HG03571 (cell line): Measurements from ENCODE around the gene GPX4.

ENCODE experiments used
- ATAC-seq: cut with Tn5 transposase; IDR thresholded peaks from one replicate; pipeline ENCODE4 v1.9.1; 2021; ENCODE audit not compliant: unreplicated experiment

GPX4 gene

DNA sequence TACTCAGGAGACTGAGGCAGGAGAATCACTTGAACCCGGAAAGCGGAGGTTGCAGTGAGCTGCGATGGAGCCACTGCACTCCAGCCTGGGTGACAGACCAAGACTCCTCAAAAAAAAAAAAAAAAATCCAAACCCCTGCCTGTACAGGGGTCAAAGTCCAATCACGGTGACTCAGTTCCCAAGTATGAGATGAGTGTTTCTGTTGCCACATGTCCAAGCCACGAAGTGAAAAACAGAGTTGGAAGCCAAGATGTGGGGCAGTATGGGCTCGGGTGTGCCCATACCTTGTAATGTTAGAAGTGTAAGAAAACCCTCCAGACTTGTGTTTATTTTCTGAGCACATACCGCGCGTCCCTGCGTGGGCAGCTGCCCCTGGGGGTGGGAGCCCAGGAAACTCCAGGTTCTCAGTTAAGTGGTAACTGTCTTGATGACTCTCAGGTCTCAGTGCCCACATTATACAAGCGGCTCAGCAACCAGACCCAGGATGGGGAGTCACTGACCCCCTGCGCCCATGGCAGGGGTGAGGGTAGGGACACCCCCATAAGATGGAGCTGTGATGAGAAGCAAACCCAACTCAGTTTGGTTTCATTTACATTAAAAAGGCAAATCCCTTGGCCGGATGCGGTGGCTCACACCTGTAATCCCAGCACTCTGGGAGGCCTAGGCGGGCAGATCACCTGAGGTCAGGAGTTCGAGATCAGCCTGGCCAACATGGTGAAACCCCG lies 1.2 kb upstream of the GPX4 start:
- ATAC-seq, result no peak

GRCh38 chr19:1103132-1103707 lies 574 bp upstream of the GPX4 start:
- ATAC-seq, result no peak

- peak; percentile 31 for ATAC-seq
Measured at GRCh38 chr19:1104311-1105007, 665 bp downstream of the GPX4 start.

DNA sequence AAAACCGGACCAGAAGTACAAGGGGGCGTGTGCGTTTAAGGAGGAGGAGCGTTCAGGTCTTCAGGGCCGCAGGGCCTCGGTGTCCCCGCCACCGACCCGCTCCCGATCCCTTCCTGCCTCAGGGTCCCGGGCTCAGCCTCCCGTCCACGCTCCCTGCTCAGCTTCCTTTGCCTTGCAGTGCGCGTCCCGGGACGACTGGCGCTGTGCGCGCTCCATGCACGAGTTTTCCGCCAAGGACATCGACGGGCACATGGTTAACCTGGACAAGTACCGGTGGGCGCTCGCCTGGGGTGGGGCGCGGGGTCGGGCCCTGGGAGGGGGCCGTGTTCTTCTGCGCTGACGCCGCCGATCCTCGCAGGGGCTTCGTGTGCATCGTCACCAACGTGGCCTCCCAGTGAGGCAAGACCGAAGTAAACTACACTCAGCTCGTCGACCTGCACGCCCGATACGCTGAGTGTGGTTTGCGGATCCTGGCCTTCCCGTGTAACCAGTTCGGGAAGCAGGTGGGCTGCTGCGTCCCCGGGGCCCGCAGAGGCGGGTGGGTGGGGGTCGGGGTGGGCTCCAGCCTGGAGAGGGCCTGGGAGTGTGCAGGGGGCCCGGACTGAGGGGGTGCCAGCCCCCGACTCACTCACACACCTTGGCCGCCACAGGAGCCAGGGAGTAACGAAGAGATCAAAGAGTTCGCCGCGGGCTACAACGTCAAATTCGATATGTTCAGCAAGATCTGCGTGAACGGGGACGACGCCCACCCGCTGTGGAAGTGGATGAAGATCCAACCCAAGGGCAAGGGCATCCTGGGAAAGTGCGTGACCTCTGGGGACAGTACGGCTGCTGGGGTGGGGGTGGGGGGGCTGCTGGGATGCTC lies 1.4 kb downstream of the GPX4 start:
- ATAC-seq, result no peak

DNA sequence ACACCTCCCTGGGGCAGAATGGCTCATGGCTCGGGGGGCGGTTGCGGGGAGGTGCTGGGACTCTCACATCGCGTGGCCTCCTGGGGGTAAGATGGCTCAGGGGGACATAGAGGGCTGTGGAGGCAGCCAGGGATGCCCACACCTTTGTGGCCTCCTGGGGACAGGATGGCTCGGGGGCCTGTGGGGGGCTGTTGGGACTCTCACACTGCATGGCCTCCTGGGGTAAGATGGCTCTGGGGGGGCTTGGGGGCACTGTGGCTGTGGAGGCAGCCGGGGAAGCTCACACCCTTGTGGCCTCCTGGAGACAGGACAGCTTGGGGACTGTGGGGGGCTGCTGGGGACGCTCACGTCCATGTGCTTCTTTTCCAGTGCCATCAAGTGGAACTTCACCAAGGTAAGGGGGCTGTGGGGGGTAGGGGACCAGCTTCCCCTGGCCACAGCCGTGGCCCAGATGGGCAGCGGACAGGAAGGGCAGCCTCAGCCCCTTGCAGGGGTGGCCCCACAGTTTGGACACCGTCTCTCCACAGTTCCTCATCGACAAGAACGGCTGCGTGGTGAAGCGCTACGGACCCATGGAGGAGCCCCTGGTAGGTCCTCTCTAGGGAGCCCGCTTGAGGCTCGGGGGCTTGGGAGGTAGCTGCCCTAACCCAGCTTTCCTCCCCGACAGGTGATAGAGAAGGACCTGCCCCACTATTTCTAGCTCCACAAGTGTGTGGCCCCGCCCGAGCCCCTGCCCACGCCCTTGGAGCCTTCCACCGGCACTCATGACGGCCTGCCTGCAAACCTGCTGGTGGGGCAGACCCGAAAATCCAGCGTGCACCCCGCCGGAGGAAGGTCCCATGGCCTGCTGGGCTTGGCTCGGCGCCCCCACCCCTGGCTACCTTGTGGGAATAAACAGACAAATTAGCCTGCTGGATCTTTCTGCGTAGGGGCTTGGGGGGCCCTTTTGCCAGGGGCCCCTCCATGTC lies 2.4 kb downstream of the GPX4 start:
- ATAC-seq, result no peak

DNA sequence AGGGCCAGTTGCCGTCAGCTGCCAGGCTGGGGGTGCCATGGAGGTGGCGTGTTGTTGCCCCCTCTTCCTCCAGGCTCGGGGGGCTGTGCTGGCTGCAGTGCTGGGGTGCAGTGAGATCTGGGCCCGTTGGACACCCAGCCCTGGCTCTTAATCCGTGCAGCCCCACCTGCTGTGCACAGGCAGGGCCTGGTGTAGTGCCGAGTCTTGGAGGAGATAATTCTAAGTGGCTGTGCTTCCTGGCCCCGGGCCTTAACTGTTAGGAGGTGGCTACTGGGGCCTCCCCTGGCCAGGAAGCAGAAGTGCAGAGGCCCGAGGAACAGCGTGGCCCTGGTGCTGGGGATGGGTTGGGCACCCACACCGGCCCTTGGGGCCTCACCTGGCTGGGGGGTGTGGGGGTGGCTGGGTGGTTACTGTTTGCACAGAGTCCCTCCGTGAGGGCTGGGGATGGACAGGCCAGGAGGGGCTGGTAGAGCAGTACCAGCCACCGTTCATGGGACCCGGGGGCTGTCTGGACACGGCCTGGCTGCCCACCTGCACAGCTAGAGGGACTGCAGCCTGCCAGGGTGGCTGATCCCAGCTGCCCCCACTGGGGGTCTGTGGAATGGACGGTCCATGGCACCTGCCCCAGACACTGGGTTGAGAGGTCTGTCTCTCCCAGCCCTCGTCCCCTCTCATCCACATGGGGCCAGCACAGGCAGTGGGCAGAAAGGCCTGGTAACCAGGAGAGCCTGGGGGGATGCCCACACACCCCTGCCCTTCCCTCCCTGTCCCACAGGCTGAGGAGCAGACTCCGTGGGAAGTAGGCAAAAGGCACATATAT lies 3.3 kb downstream of the GPX4 start:
- no peak for ATAC-seq

DNA sequence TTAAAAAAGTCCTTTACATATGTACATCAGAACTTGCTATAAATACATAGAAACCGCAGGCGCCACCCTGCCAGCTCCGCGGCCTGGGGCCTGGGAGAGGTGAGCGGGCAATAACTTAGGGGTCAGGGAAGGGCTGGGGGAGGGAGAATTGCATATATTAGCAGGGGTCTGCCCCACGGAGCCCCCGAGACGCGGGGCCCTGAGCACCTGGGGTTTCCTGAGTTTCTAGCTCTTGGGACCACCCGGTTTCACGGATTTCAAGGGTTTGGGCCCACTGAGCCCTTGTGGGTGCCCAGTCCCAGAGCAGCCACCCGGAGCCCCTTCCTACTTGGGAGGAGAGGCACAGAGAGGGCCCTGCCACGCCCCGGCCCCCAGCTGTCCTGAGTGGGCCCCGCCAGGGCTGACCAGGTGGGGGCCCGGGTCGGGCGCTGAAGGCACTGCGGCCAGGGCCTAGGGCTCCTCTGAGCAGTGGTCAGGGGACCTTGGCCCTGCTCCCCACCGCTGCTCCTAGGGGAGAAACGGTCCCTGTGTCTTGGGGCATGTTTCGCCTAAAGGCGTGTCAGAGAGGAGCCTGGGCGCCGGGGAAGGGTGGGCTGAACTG lies 4.0 kb downstream of the GPX4 start:
- no peak for ATAC-seq

DNA sequence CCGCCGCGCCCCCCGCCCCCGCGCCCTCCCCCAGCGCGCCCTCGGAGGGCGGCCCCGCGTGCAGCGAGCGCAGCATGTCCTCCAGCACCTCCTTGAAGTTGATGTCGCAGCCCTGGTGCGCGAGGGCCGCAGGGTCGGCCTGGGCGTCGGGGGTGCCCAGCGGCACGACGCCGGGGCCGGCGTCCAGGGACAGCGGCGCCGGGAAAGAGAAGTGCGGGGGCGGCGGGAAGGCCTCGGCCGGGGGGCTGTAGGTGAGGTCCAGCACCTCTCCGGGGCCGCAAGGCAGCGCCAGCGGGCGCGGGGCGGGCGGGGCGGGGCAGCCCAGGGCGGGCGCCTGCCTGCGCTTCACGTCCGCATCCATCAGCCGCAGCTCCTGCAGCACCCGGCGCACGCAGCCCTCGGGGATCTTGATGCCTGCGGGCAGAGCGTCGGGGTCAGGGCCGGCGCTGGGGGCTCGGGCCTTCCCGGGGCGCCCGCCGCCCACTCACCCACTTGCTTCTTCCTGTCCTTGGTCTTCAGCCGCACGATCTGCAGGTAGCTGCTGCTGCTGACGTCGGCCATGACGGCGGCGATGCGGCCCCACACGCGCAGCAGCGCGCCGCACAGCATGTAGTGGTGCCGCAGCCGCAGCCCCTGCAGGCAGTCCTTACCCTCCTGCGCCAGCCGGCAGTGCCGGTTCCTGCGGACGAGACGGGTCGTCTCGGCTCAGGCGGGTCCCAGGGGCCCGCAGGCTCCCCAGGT lies 4.7 kb downstream of the GPX4 start:
- ATAC-seq, result no peak

- ATAC-seq, result no peak
Measured at GRCh38 chr19:1109032-1109551, 5.3 kb downstream of the GPX4 start.

DNA sequence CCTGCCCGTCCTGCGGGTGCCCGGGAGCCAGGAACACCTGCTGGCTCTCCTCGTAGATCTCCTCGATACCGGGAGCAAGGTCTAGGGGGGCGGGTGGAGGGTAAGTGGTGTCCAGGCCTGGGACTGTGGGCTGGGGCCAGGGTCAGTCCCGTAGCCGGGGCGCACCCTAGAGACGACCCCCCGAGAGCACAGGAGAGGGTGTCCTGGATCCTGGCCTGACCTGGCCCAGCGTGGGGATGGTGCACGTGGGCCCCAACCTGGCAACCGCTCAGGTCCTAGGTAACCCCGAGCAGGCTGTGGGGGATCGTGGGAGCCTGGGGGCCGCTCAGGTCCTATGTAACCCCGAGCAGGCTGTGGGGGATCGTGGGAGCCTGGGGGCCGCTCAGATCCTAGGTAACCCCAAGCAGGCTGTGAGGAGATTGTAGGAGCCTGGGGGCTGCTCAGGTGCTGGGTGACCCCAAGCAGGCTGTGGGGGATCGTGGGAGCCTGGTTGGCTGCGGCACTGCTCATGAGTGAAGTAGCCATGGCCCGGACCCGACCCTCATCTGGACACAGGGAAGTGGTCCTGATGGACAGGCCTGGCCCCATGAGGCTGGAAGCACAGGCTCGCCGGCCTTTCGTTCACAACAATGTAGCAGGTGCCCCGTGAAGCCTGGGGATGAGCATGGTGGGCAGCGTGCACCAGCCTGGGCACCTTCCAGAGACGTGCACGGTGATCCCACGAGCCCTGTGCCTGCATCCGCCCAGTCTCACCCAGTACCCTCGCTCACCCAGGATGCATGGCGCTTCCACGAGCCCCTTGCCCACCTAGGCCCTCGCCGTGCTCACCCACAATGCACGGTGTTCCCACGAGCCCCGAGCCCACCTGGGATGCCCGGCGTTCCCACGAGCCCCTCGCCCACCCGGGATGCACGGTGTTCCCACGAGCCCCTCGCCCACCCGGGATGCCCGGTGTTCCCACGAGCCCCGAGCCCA lies 6.2 kb downstream of the GPX4 start:
- ATAC-seq, result no peak

- no peak for ATAC-seq
Measured at GRCh38 chr19:1110809-1111640, 7.2 kb downstream of the GPX4 start.

DNA sequence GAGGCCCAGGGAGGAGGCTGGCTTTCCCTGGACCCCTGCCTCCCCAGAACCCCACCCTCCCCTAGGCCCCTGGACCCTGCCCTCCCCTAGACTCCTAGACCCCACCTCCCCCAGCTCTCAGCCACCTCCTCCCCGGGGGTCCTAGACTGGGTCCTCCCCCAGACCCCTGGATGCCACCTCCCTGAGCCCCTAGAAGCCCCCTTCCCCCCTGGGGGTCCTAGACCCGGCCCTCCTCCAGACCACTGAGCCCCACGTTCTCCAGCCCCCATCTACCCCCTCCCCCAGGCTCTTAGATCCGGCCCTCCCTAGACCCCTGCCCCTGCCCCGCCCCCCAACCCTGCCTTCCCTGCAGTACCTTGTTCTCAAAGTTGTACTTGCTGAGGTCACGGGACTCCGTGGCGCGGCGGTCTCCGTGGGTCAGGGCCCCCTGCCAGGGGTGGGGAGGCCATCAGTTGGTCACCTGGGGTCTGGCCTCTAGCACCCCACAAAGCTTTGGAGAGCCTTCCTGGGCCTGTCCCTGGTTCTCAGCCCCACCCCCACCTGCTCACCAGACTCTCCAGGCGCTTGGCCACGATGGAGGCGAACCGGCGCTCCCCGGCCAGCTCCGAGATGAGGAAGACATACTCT lies 8.0 kb downstream of the GPX4 start:
- ATAC-seq, result no peak

DNA sequence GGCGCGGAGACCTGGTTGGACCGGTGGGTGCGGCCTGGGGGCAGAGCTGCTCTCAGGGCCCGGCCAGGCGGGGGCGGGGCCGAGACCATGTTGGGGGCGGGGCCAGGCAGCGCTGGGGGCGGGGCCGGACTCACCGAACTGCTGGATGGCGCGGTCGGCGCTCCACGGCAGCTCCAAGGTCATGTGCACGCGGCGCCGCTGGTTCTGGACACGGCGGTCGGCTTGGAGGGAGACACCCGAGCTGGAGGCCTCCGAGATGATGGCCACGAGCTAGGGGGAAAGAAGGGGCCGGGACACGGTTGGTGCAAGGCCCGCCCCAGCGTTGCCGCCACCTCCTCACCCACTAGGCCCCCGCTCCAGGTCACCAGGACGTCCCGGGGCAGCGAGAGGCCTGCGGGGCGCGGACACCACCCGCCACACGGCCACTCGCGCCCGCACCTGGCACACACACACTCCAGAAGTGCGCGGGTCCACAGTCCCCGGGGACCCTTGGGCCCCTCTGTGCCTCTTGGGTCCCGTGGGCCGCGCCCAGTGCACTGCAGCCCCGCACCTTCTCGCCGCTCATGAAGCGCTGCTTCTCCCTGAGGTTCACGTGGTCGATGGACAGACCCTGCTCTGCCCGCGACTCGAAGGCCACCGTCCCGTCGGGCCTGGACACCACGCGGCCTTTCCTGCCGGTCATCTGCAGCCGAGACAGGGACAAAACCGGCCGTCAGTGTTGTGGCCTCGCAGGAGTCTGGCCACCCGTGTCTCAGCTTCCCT lies 8.7 kb downstream of the GPX4 start:
- no peak for ATAC-seq

DNA sequence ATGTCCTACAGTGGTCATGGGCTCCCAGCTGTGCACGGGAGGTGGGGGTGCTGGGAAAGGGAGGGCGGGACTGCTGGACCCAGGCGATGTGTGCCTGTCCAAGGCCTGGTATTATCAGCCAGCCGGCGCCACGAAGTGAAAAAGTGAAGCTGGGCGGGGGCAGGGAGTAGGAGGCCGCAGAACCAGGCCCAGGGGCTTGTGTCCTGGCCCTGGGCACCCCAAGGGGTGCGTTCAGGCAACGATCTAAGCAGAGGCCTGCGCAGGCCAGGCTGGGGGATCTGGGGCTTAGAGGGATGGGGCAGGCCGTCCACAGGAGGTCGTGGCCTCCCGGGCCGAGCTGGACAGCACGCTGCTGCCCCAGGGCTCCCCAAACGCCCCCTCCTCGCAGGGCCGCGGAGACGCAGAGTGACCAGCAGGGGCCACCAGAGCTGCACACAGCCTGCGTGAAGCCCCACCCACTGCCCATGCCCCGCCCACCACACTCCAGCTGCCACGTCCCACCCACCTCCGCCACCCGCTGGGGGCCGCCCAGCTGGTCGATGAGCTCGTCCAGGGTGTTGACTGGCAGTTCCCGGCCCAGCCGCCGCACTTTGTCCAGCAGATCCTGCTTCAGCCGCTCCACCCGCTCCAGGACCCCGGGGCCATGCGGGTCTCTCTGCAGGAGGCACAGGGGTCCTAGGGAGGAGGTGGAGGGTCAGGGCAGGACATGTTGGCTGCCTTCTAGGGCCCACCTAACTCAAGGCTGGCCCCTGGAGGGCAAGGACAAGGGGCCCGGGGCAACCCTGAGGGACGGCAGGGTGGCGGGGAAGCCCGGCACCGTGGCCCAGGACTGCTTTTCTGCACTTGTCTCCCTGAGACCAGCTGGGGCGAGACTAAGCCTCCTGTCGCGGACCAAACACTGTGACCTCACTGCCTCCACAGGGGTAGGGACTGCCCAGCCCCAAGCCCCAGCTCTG lies 9.5 kb downstream of the GPX4 start:
- peak; percentile 48 for ATAC-seq
